ENCODE measurements around the gene PDXK. TPM values are rescaled to one million over a fixed set of nuclear protein-coding genes. Genes with fewer than 3 reads are reported as not detected.

The PDXK gene
- total and polyA plus RNA-seq, 12 donors, result 43.0 to 202 (median 95.3) TPM

GRCh38 chr21:43719748-43720538 is 1.0 kb downstream of the PDXK start:
- H3K27me3 ChIP-seq, result no peaks in the 10 kb centered on the region
- WGBS, 4 donors, result 11 to 17% (median 12%) methylated on average over 26 to 49 of the region's 49 CpGs
- H3K4me3 ChIP-seq, result peak overlapping the region; percentile 69 to 99 (median 82)
- TF ChIP-seq POLR2A (IDR thresholded peaks at IDR 0.05), result no peak
- TF ChIP-seq, protein P1, sequence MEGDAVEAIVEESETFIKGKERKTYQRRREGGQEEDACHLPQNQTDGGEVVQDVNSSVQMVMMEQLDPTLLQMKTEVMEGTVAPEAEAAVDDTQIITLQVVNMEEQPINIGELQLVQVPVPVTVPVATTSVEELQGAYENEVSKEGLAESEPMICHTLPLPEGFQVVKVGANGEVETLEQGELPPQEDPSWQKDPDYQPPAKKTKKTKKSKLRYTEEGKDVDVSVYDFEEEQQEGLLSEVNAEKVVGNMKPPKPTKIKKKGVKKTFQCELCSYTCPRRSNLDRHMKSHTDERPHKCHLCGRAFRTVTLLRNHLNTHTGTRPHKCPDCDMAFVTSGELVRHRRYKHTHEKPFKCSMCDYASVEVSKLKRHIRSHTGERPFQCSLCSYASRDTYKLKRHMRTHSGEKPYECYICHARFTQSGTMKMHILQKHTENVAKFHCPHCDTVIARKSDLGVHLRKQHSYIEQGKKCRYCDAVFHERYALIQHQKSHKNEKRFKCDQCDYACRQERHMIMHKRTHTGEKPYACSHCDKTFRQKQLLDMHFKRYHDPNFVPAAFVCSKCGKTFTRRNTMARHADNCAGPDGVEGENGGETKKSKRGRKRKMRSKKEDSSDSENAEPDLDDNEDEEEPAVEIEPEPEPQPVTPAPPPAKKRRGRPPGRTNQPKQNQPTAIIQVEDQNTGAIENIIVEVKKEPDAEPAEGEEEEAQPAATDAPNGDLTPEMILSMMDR (IDR thresholded peaks at IDR 0.05), result no peak
- H3K27ac ChIP-seq, result peak overlapping the region; percentile 40 to 97 (median 94)
- DNase-seq, result peak in 5 of 7 donors; percentile 52 to 70 (median 53)
- H3K36me3 ChIP-seq (replicated peaks in 1 of 2), result peaks cover 0 to 10% of the 10 kb centered on the region in 2 donors
- no peaks in the 10 kb centered on the region for H3K9me3 ChIP-seq (replicated peaks in 1 of 3)
- H3K4me1 ChIP-seq (replicated peaks in 1 of 2), result peaks cover 24 to 35% of the 10 kb centered on the region in 2 donors
- intact Hi-C loops (cut with DNase I), result no loop called here

GRCh38 chr21:43720539-43721166 is 1.7 kb downstream of the PDXK start:
- intact Hi-C loops (cut with DNase I), result no loop called here
- WGBS, 4 donors, result 69 to 84% (median 74%) methylated on average over 13 to 16 of the region's 16 CpGs
- no peaks in the 10 kb centered on the region for H3K27me3 ChIP-seq
- H3K4me3 ChIP-seq, result peak overlapping the region; percentile 69 to 99 (median 82)
- DNase-seq, result peak in 1 of 7 donors; percentile 27
- peaks cover 0 to 10% of the 10 kb centered on the region in 2 donors for H3K36me3 ChIP-seq (replicated peaks in 1 of 2)
- no peaks in the 10 kb centered on the region for H3K9me3 ChIP-seq (replicated peaks in 1 of 3)
- peak overlapping the region in 4 of 5 donors; percentile 85 to 97 (median 94) for H3K27ac ChIP-seq
- H3K4me1 ChIP-seq (replicated peaks in 1 of 2), result peaks cover 28 to 41% of the 10 kb centered on the region in 2 donors
- TF ChIP-seq, protein P1 (IDR thresholded peaks at IDR 0.05), result no peak
- no peak for TF ChIP-seq POLR2A (IDR thresholded peaks at IDR 0.05)

- Histone ChIP-seq H3K27ac (peak overlapping the region in 4 of 5 donors; percentile 11 to 97 (median 64)), H3K4me3 (peak overlapping the region in 1 of 4 donors; percentile 72)
- intact Hi-C loops (cut with DNase I), result no loop called here
Measured at GRCh38 chr21:43721206-43721605, 2.3 kb downstream of the PDXK start.

DNA sequence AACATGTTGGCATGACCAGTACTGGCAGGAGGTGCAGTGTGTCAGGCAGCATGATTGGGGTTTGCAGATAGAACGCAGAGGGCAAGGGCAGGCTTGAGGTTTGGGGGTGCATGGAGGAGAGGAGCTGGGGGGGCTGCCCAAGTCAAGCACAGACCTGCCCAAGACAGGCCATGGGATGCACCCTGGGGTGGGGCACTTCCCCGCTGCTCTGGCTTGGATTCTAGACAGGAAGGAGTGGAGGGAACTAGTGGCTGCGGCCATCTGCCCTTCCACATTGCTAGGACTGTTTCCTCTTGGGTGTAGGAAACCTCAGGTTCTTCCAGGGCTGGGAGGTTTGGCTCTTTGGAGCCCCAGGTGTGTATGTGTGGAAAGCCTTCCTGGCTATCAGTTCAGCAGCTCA is 3.0 kb downstream of the PDXK start:
- no peak for TF ChIP-seq POLR2A (IDR thresholded peaks at IDR 0.05)
- TF ChIP-seq, protein P1 (IDR thresholded peaks at IDR 0.05), result no peak
- Histone ChIP-seq H3K4me3 (no peak overlapping the region), H3K9me3 (replicated peaks in 1 of 3) (no peaks in the 10 kb centered on the region), H3K27ac (peak overlapping the region in 2 of 5 donors; percentile 38 to 97), H3K27me3 (no peaks in the 10 kb centered on the region), H3K4me1 (replicated peaks in 1 of 2) (peaks cover 38 to 54% of the 10 kb centered on the region in 2 donors), H3K36me3 (replicated peaks in 1 of 2) (peaks cover 0 to 10% of the 10 kb centered on the region in 2 donors)
- intact Hi-C loops (cut with DNase I), result no loop called here
- 44 to 80% (median 71%) methylated on average over 1 to 3 of the region's 3 CpGs for WGBS, 4 donors
- no peak for DNase-seq

More at GRCh38 chr21:43721206-43721605, 2.3 kb downstream of the PDXK start:
- 39 to 64% (median 55%) methylated on average over 4 of the region's 4 CpGs for WGBS, 4 donors
- Histone ChIP-seq H3K4me1 (replicated peaks in 1 of 2) (peaks cover 31 to 47% of the 10 kb centered on the region in 2 donors), H3K36me3 (replicated peaks in 1 of 2) (peaks cover 0 to 10% of the 10 kb centered on the region in 2 donors), H3K27me3 (no peaks in the 10 kb centered on the region), H3K9me3 (replicated peaks in 1 of 3) (no peaks in the 10 kb centered on the region)
- TF ChIP-seq, protein P1 (IDR thresholded peaks at IDR 0.05), result no peak
- TF ChIP-seq POLR2A (IDR thresholded peaks at IDR 0.05), result peak in 1 of 2 donors; percentile 33
- peak in 4 of 7 donors; percentile 65 to 77 (median 73) for DNase-seq

Measured in adrenal gland (tissue), 12 donors.